ENCODE data around the gene C1orf56.

Gene C1orf56

DNA sequence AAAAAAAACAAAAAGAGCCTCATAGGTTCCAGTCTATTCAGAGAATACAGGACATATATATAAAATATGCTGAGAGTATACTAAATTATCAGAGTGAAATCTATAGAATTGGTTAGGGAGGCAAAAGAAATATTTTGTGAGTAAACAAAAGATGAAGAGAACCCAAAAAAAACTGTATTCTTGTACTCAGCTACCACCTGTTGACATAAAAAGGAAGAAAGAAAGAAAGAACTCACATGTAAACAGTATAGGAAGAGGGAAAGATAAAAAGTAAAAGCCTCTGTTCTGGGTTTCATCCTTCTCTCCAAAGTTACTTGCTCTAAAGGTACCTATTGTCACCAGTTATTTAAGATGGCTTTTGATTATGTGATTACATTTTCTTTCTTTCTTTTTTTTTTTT lies 21.1 kb upstream of the C1orf56 start:
- peaks cover 14% of the 10 kb centered on the region for H3K36me3 ChIP-seq (replicated peaks; ENCODE audit: low read depth, low read length)
- no peaks in the 10 kb centered on the region for H3K79me2 ChIP-seq (ENCODE audit: low read length)
- TF ChIP-seq, protein P1, sequence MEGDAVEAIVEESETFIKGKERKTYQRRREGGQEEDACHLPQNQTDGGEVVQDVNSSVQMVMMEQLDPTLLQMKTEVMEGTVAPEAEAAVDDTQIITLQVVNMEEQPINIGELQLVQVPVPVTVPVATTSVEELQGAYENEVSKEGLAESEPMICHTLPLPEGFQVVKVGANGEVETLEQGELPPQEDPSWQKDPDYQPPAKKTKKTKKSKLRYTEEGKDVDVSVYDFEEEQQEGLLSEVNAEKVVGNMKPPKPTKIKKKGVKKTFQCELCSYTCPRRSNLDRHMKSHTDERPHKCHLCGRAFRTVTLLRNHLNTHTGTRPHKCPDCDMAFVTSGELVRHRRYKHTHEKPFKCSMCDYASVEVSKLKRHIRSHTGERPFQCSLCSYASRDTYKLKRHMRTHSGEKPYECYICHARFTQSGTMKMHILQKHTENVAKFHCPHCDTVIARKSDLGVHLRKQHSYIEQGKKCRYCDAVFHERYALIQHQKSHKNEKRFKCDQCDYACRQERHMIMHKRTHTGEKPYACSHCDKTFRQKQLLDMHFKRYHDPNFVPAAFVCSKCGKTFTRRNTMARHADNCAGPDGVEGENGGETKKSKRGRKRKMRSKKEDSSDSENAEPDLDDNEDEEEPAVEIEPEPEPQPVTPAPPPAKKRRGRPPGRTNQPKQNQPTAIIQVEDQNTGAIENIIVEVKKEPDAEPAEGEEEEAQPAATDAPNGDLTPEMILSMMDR (IDR thresholded peaks at IDR 0.05; ENCODE audit: low read depth, low read length): no peak
- no peak for TF ChIP-seq EZH2phosphoT487 (IDR thresholded peaks at IDR 0.05; ENCODE audit: low read depth)
- H3K4me2 ChIP-seq (ENCODE audit: low read length): no peak overlapping the region
- H3K27me3 ChIP-seq (ENCODE audit: low read depth, low read length): no peaks in the 10 kb centered on the region
- H4K20me1 ChIP-seq (ENCODE audit: insufficient read depth, low read length): no peaks in the 10 kb centered on the region
- H3K9ac ChIP-seq (ENCODE audit: low read length): no peak overlapping the region
- no peaks in the 10 kb centered on the region; the same call in 1 of the 2 replicates for H3K4me1 ChIP-seq (ENCODE audit: low read length)
- no peak overlapping the region for H3K27ac ChIP-seq (ENCODE audit: low read length)
- no peaks in the 10 kb centered on the region for H3K9me3 ChIP-seq (ENCODE audit: insufficient read depth, low read length)
- no peak overlapping the region for H2AFZ ChIP-seq (ENCODE audit: low read depth, low read length)
- no peak overlapping the region for H3K4me3 ChIP-seq (ENCODE audit: low read length)

DNA sequence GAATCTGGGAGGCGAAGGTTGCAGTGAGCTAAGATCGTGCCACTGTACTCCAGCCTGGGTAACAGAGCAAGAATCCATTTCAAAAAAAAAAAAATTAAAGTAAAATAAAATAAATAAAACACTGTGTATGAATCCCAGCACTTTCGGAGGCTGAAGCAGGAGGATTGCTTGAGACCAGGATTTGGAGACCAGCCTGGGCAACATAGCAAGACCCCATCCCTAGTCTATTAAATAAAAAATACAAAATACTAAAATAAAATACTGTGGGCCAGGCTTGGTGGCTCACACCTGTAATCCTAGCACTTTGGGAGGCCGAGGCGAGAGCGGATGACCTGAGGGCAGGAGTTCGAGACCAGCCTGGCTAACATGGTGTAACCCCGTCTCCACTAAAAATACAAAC lies 15.4 kb upstream of the C1orf56 start:
- H4K20me1 ChIP-seq (ENCODE audit: insufficient read depth, low read length): no peaks in the 10 kb centered on the region
- no peaks in the 10 kb centered on the region for H3K79me2 ChIP-seq (ENCODE audit: low read length)
- no peak overlapping the region for H3K4me2 ChIP-seq (ENCODE audit: low read length)
- no peaks in the 10 kb centered on the region for H3K4me1 ChIP-seq (ENCODE audit: low read length)
- peaks cover 15% of the 10 kb centered on the region for H3K36me3 ChIP-seq (replicated peaks; ENCODE audit: low read depth, low read length)
- H2AFZ ChIP-seq (ENCODE audit: low read depth, low read length): no peak overlapping the region
- H3K27ac ChIP-seq (ENCODE audit: low read length): no peak overlapping the region
- H3K4me3 ChIP-seq (ENCODE audit: low read length): no peak overlapping the region
- TF ChIP-seq, protein P1 (IDR thresholded peaks at IDR 0.05; ENCODE audit: low read depth, low read length): no peak
- no peak for TF ChIP-seq EZH2phosphoT487 (IDR thresholded peaks at IDR 0.05; ENCODE audit: low read depth)
- H3K9me3 ChIP-seq (ENCODE audit: insufficient read depth, low read length): no peaks in the 10 kb centered on the region
- no peaks in the 10 kb centered on the region for H3K27me3 ChIP-seq (ENCODE audit: low read depth, low read length)
- no peak overlapping the region for H3K9ac ChIP-seq (ENCODE audit: low read length)

DNA sequence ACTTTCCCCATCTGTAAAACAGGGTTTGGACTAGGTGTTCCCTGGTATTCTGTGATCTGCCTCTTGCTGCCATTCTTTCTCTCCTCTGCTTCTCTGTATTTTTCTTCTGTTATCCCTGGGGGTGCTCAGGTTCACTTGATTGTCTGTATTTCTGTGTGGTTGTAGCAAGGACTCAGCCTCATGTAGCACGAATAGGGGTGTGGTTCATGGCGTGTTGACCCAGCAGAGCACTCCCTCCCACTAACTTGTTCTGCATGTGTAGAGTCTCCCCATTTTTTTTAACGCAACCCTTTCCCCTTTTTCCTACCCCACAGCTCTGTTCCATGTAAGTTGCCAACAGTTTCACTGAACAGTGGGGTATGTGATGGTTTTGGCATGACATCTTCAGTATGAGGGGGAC lies 12.4 kb upstream of the C1orf56 start:
- no peaks in the 10 kb centered on the region for H3K9me3 ChIP-seq (ENCODE audit: insufficient read depth, low read length)
- H3K27me3 ChIP-seq (ENCODE audit: low read depth, low read length): no peaks in the 10 kb centered on the region
- H3K79me2 ChIP-seq (ENCODE audit: low read length): no peaks in the 10 kb centered on the region
- no peak overlapping the region for H2AFZ ChIP-seq (ENCODE audit: low read depth, low read length)
- H3K4me2 ChIP-seq (ENCODE audit: low read length): no peak overlapping the region
- no peak overlapping the region for H3K27ac ChIP-seq (ENCODE audit: low read length)
- H3K4me1 ChIP-seq (ENCODE audit: low read length): no peaks in the 10 kb centered on the region
- H3K9ac ChIP-seq (ENCODE audit: low read length): no peak overlapping the region
- H3K4me3 ChIP-seq (ENCODE audit: low read length): no peak overlapping the region
- H4K20me1 ChIP-seq (ENCODE audit: insufficient read depth, low read length): no peaks in the 10 kb centered on the region
- TF ChIP-seq, protein P1 (IDR thresholded peaks at IDR 0.05; ENCODE audit: low read depth, low read length): no peak
- no peak for TF ChIP-seq EZH2phosphoT487 (IDR thresholded peaks at IDR 0.05; ENCODE audit: low read depth)
- H3K36me3 ChIP-seq (replicated peaks; ENCODE audit: low read depth, low read length): peaks cover 4% of the 10 kb centered on the region

DNA sequence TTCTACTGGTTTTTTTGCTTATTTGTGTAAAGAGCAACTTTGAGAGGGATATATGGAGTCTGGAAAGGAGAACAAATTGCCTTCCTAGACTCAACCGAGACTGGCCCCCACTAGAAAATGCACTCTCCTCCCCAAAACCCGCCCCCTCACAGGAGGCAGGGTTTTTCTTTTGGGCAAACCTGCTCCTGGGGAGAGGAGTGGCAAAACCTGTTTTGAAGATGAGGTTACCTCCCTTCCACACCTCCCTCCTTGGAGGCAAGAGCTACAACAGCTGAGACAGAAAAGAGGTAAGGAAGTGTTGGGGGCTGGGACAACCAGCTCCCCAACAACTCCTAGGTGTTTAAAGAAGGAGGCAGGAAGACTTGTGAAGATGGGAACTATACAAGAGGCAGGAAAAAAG lies 11.2 kb upstream of the C1orf56 start, which contains the start of gene BNIPL:
BNIPL (plus strand) TSS at position 231 of the 400 bp plus-strand sequence; CDS start at position 371, 140 bp downstream.
- H3K4me3 ChIP-seq (ENCODE audit: low read length): no peak within 1 kb of the TSS

More for the DNA sequence above, 11.2 kb upstream of the C1orf56 start, which contains the start of gene BNIPL:
- H3K4me1 ChIP-seq (ENCODE audit: low read length): no peaks in the 10 kb centered on the region
- no peaks in the 10 kb centered on the region for H3K79me2 ChIP-seq (ENCODE audit: low read length)
- TF ChIP-seq EZH2phosphoT487 (IDR thresholded peaks at IDR 0.05; ENCODE audit: low read depth): no peak
- TF ChIP-seq, protein P1 (IDR thresholded peaks at IDR 0.05; ENCODE audit: low read depth, low read length): no peak
- no peak within 1 kb of the TSS for H3K4me2 ChIP-seq (ENCODE audit: low read length)
- H3K9ac ChIP-seq (ENCODE audit: low read length): no peak within 1 kb of the TSS
- H4K20me1 ChIP-seq (ENCODE audit: insufficient read depth, low read length): no peaks in the 10 kb centered on the region
- H3K9me3 ChIP-seq (ENCODE audit: insufficient read depth, low read length): no peaks in the 10 kb centered on the region
- no peaks in the 10 kb centered on the region for H3K27me3 ChIP-seq (ENCODE audit: low read depth, low read length)
- H3K36me3 ChIP-seq (replicated peaks; ENCODE audit: low read depth, low read length): peaks cover 4% of the 10 kb centered on the region
- no peak within 1 kb of the TSS for H2AFZ ChIP-seq (ENCODE audit: low read depth, low read length)
- H3K27ac ChIP-seq (ENCODE audit: low read length): no peak within 1 kb of the TSS
